HL-60/S4 (cell line): Measurements from ENCODE around the gene ARVCF.

Experiments used
- in situ Hi-C: fragments of 300-500 bp; cut with MboI; formaldehyde crosslinking; loops from 2 replicates; pipeline ENCODE4 v1.14.3; 2022; ENCODE audit warnings: low sequenced_read_pairs

The ARVCF gene

GRCh38 chr22:19921544-19922081, 95.0 kb downstream of the ARVCF start:
- in situ Hi-C loops, result no loop called here
